Kidney (tissue), 14 donors: ENCODE measurements around the gene GALNT3. TPM values are rescaled to one million over a fixed set of nuclear protein-coding genes. Genes with fewer than 3 reads are reported as not detected.

Experiments
- DNase-seq, 5 donors: peaks; one replicate each; pipeline ENCODE4 v3.0.0-alpha.2; 2013 to 2020
- FAIRE-seq: peaks from 2 replicates; lab custom pipeline; 2012; peaks lifted over from hg19 to GRCh38; lab: Jason Lieb, UNC
- H3K27ac ChIP-seq, 2 donors: one replicate each; pipeline ENCODE4 v1.7.0; 2013; ENCODE audit warnings: low read depth in 2 of 2, low read length in 2 of 2, inconsistent platforms in 1 of 2
- H3K27me3 ChIP-seq: one replicate; pipeline ENCODE4 v1.7.1; 2013; ENCODE audit warnings: low read length, inconsistent platforms; ENCODE audit not compliant: control insufficient read depth, insufficient read depth
- H3K36me3 ChIP-seq, 3 donors: one replicate each; pipeline versions ENCODE4 v1.7.0 to v1.7.1; 2013; ENCODE audit warnings: low read length in 3 of 3, control low read depth in 1 of 3, inconsistent platforms in 1 of 3; ENCODE audit not compliant: insufficient read depth in 3 of 3, control insufficient read depth in 2 of 3
- H3K4me1 ChIP-seq, 3 donors: one replicate each; pipeline versions ENCODE4 v1.7.0 to v1.7.1; 2013; ENCODE audit warnings: low read length in 3 of 3, inconsistent platforms in 1 of 3, low read depth in 1 of 3; ENCODE audit not compliant: control insufficient read depth in 2 of 3, insufficient read depth in 2 of 3
- H3K4me3 ChIP-seq, 3 donors: one replicate each; pipeline versions ENCODE4 v1.7.0 to v1.8.1; 2013; ENCODE audit warnings: low read length in 3 of 3, control low read depth in 1 of 3, inconsistent platforms in 1 of 3
- H3K9ac ChIP-seq, 3 donors: one replicate each; pipeline versions ENCODE4 v1.7.0 to v1.7.1; 2013; ENCODE audit warnings: low read length in 3 of 3, control low read depth in 1 of 3, inconsistent platforms in 1 of 3
- H3K9me3 ChIP-seq, 3 donors: one replicate each; pipeline versions ENCODE4 v1.7.0 to v1.7.1; 2013; ENCODE audit warnings: low read length in 3 of 3, control low read depth in 1 of 3, inconsistent platforms in 1 of 3; ENCODE audit not compliant: control insufficient read depth in 2 of 3, insufficient read depth in 1 of 3
- CTCF ChIP-seq: IDR thresholded peaks from 3 replicates; pipeline ENCODE4 v1.5.1; 2012; ENCODE audit warnings: mild to moderate bottlenecking, moderate library complexity, borderline replicate concordance; ENCODE audit not compliant: insufficient read depth; ENCODE audit errors: extremely low read depth
- intact Hi-C: fragments of 100-400 bp; cut with DNase I; formaldehyde crosslinking; loops from one replicate; pipeline ENCODE4 v1.11.1; 2022
- polyA plus RNA-seq: library from polyadenylated mRNA; stranded (reverse); fragments of 350-450 nt; fragmentation: Illumina TruSeq; extraction: RNeasy Lipid Tissue Mini Kit (QIAGEN cat#74804); gene quantifications from one replicate; pipeline ENCODE4 v1.2.3, GENCODE V29; 2014; ENCODE audit warnings: low read depth, low replicate concordance; ENCODE audit not compliant: insufficient read depth
- total RNA-seq: library from RNA; stranded (reverse); fragmentation: NEBNext Ultra II Directional; extraction: Animal tissue kit (Norgen Biotek cat#: 25700); gene quantifications from one replicate; pipeline ENCODE4 v1.2.1, GENCODE V29; 2021
- donor health status: control.
- donor health status: control.
- donor health status: control.
- donor health status: control.
- donor health status: control.
- donor health status: DM: yes; HTN: yes; CAD: no.
- donor health status: Normal renal cell carcinoma (clear cell type).

GALNT3 gene
- total and polyA plus RNA-seq, 2 donors from 2014 or later, result 8.8 to 38.6 TPM

DNA sequence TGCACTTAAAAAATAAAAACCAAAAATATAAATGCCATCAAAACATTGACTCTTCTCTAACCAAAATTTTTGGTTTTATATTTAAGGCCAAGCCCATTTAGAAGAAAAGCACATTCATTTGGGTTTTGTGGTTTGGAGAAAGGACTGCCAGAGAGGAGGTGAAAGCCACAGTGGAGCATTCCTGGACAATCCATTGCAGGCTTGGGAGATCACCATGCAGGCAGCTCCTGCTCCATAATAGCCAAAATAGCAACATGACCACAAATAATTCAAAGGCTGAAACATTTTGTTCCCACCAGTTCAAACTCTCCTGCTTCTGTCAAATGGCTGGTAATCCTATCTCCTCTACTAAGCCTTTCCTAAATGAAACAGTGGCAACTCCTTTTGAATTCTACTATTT is 73.5 kb downstream of the GALNT3 start:
- intact Hi-C loops, result no loop called here

GRCh38 chr2:165718610-165719210 is 75.3 kb downstream of the GALNT3 start:
- H3K27me3 ChIP-seq, result no peaks in the 10 kb centered on the region
- no peak overlapping the region for H3K27ac ChIP-seq
- TF ChIP-seq CTCF, result no peak
- no peak overlapping the region for H3K4me3 ChIP-seq
- DNase-seq, result no peak
- no peaks in the 10 kb centered on the region for H3K9me3 ChIP-seq
- H3K4me1 ChIP-seq, result no peaks in the 10 kb centered on the region
- intact Hi-C loops, result loop anchor here (10.0 kb wide), 1 partner anchor 384 kb away; no protein-coding TSS in a partner anchor
- no peak overlapping the region for H3K9ac ChIP-seq
- H3K36me3 ChIP-seq, result no peaks in the 10 kb centered on the region
- FAIRE-seq, result no peak

More for the DNA sequence above, 73.5 kb downstream of the GALNT3 start:
- Histone ChIP-seq H3K9me3 (no peaks in the 10 kb centered on the region), H3K27me3 (no peaks in the 10 kb centered on the region), H3K36me3 (no peaks in the 10 kb centered on the region), H3K4me1 (no peaks in the 10 kb centered on the region), H3K4me3 (no peak overlapping the region), H3K9ac (no peak overlapping the region), H3K27ac (no peak overlapping the region)
- FAIRE-seq, result no peak
- DNase-seq, result no peak
- no peak for TF ChIP-seq CTCF

GRCh38 chr2:165716091-165716490 is 78.0 kb downstream of the GALNT3 start:
- intact Hi-C loops, result loop anchor here (10.0 kb wide), 1 partner anchor 381 kb away; no protein-coding TSS in a partner anchor
- no peak for TF ChIP-seq CTCF
- Histone ChIP-seq H3K36me3 (no peaks in the 10 kb centered on the region), H3K9me3 (no peaks in the 10 kb centered on the region), H3K27ac (no peak overlapping the region), H3K27me3 (no peaks in the 10 kb centered on the region), H3K4me1 (no peaks in the 10 kb centered on the region), H3K9ac (no peak overlapping the region), H3K4me3 (no peak overlapping the region)
- DNase-seq, result no peak
- FAIRE-seq, result no peak
